PC-3 (cell line): ENCODE measurements around the gene KCNG2. TPM values are rescaled to one million over a fixed set of nuclear protein-coding genes. Genes with fewer than 3 reads are reported as not detected.

ENCODE experiments used
- ATAC-seq: fragments of 200-7000 bp; cut with Tn5 transposase; 2 replicates; pipeline ENCODE4 v1.9.1; 2020; ENCODE audit warnings: mild to moderate bottlenecking, moderate library complexity
- BruUV-seq: library from RNA; stranded (reverse); fragments of 400-500 nt; replicated peaks from 2 replicates; lab custom pipeline; 2021; lab: Mats Ljungman, UMichigan
- CTCF ChIA-PET: fragments of 300-600 bp; sonication (Branson Sonifier 250); formaldehyde crosslinking; loops from one replicate; lab custom pipeline; 2022; ENCODE audit warnings: antibody characterized with exemption; lab: Charles Lee
- POLR2A ChIA-PET: fragments of 300-600 bp; sonication (Branson Sonifier 250); formaldehyde crosslinking; loops from one replicate; lab custom pipeline; 2022; ENCODE audit warnings: antibody characterized with exemption; ENCODE audit not compliant: unreplicated experiment; lab: Charles Lee
- DNase-seq: peaks from one replicate; pipeline ENCODE4 v3.0.0-alpha.2; 2015
- H2AFZ ChIP-seq: fragments of 300-600 bp; sonication (generic); 2 replicates; pipeline ENCODE4 v1.6.0; 2016; ENCODE audit warnings: antibody characterized with exemption, low read length
- H3F3A ChIP-seq: fragments of 300-600 bp; sonication (generic); one replicate; pipeline ENCODE4 v1.6.0; 2017; ENCODE audit warnings: antibody characterized with exemption, low read length, control low read depth, mild to moderate bottlenecking; ENCODE audit not compliant: unreplicated experiment
- H3K27ac ChIP-seq: fragments of 300-600 bp; sonication (generic); 2 replicates; pipeline ENCODE4 v1.5.1; 2016; ENCODE audit warnings: mild to moderate bottlenecking, low read length
- H3K27me3 ChIP-seq: fragments of 300-600 bp; sonication (generic); 2 replicates; pipeline ENCODE4 v1.6.1; 2016; ENCODE audit warnings: low read length, mixed read lengths
- H3K36me3 ChIP-seq: fragments of 300-600 bp; sonication (generic); 2 replicates; pipeline ENCODE4 v1.6.1; 2016; ENCODE audit warnings: low read depth, mixed run types, low read length, mixed read lengths
- H3K4me1 ChIP-seq: fragments of 300-600 bp; sonication (generic); 2 replicates; pipeline ENCODE4 v1.5.1; 2016; ENCODE audit warnings: low read length; ENCODE audit not compliant: insufficient read depth
- H3K4me2 ChIP-seq: fragments of 300-600 bp; sonication (generic); 2 replicates; pipeline ENCODE4 v1.6.0; 2016; ENCODE audit warnings: low read length
- H3K4me3 ChIP-seq: fragments of 300-600 bp; sonication (generic); 2 replicates; pipeline ENCODE4 v1.5.1; 2016; ENCODE audit warnings: mild to moderate bottlenecking, low read length, mixed read lengths
- H3K79me2 ChIP-seq: fragments of 300-600 bp; sonication (generic); 2 replicates; pipeline ENCODE4 v1.6.1; 2017; ENCODE audit warnings: low read length, mixed read lengths
- H3K9ac ChIP-seq: fragments of 300-600 bp; sonication (generic); 2 replicates; pipeline ENCODE4 v1.6.0; 2016; ENCODE audit warnings: mild to moderate bottlenecking, low read length
- H3K9me2 ChIP-seq: fragments of 300-600 bp; sonication (generic); replicated peaks from 2 replicates; pipeline ENCODE4 v1.6.1; 2016; ENCODE audit warnings: mixed run types, low read length, mixed read lengths
- H3K9me3 ChIP-seq: fragments of 300-600 bp; sonication (generic); 2 replicates; pipeline ENCODE4 v1.6.1; 2016; ENCODE audit warnings: low read length, mixed read lengths
- H4K20me1 ChIP-seq: fragments of 300-600 bp; sonication (generic); 2 replicates; pipeline ENCODE4 v1.6.1; 2016; ENCODE audit warnings: low read length, mixed read lengths
- CTCF ChIP-seq: fragments of 300-600 bp; sonication (generic); conservative IDR thresholded peaks from 2 replicates; pipeline ENCODE4 v1.5.1; 2017; ENCODE audit warnings: antibody characterized with exemption, low read depth, mild to moderate bottlenecking, low read length
- EZH2 ChIP-seq: fragments of 300-600 bp; sonication (generic); IDR thresholded peaks from one replicate; pipeline ENCODE4 v1.6.1; 2017; ENCODE audit warnings: antibody characterized with exemption, mild to moderate bottlenecking, low read length; ENCODE audit not compliant: unreplicated experiment
- EZH2phosphoT487 ChIP-seq: fragments of 300-600 bp; sonication (generic); IDR thresholded peaks from 2 replicates; pipeline ENCODE4 v1.6.1; 2018; ENCODE audit warnings: mild to moderate bottlenecking, antibody characterized with exemption, low read length, borderline replicate concordance
- intact Hi-C: fragments of 100-400 bp; cut with micrococcal nuclease; formaldehyde crosslinking; loops from 2 replicates; pipeline ENCODE4 v1.9.0; 2023
- total RNA-seq: library from RNA; depleted of rRNA; stranded (reverse); fragments of >200 nt; gene quantifications from 2 replicates; pipeline ENCODE4 v1.2.3, GENCODE V29; 2014

The KCNG2 gene
- total RNA-seq, 1 experiment from 2014 or later, result not detected

- CTCF ChIA-PET, result no interaction called here
- BruUV-seq, result no TSS peak
- no peak for ATAC-seq
Observed at GRCh38 chr18:79905993-79906392, 108.3 kb downstream of the KCNG2 start.

GRCh38 chr18:79906706-79907105 lies 109.0 kb downstream of the KCNG2 start:
- POLR2A ChIA-PET, result no interaction called here

More at GRCh38 chr18:79905993-79906392, 108.3 kb downstream of the KCNG2 start:
- Histone ChIP-seq H4K20me1 (no peaks in the 10 kb centered on the region), H3K79me2 (no peaks in the 10 kb centered on the region), H3K9me2 (no peaks in the 10 kb centered on the region), H2AFZ (no peak overlapping the region), H3K9ac (no peak overlapping the region), H3K9me3 (no peaks in the 10 kb centered on the region), H3K36me3 (no peaks in the 10 kb centered on the region), H3K27me3 (no peaks in the 10 kb centered on the region), H3K4me1 (no peaks in the 10 kb centered on the region), H3K27ac (no peak overlapping the region), H3K4me3 (no peak overlapping the region), H3F3A (peaks cover 4% of the 10 kb centered on the region), H3K4me2 (no peak overlapping the region)
- TF ChIP-seq EZH2 (no peak), EZH2phosphoT487 (no peak)
- DNase-seq, result no peak
- POLR2A ChIA-PET, result no interaction called here
- intact Hi-C loops, result no loop called here

GRCh38 chr18:79910563-79911343 lies 113.0 kb downstream of the KCNG2 start:
- Histone ChIP-seq H3K4me2 (no peak overlapping the region), H3F3A (peaks cover 4% of the 10 kb centered on the region), H3K27ac (no peak overlapping the region), H3K9ac (no peak overlapping the region), H3K79me2 (no peaks in the 10 kb centered on the region), H3K27me3 (no peaks in the 10 kb centered on the region), H3K9me2 (no peaks in the 10 kb centered on the region), H3K4me1 (no peaks in the 10 kb centered on the region), H3K9me3 (no peaks in the 10 kb centered on the region), H3K36me3 (no peaks in the 10 kb centered on the region), H3K4me3 (no peak overlapping the region), H4K20me1 (no peaks in the 10 kb centered on the region), H2AFZ (no peak overlapping the region)
- TF ChIP-seq EZH2, result no peak
- no peak for TF ChIP-seq EZH2phosphoT487
- no peak for TF ChIP-seq CTCF
- BruUV-seq, result no TSS peak
- ATAC-seq (no peak), DNase-seq (no peak)
- ChIA-PET CTCF (no interaction called here), POLR2A (no interaction called here)
- intact Hi-C loops, result no loop called here

More at GRCh38 chr18:79906706-79907105, 109.0 kb downstream of the KCNG2 start:
- CTCF ChIA-PET, result no interaction called here
- no peak overlapping the region for H2AFZ ChIP-seq
- peaks cover 4% of the 10 kb centered on the region for H3F3A ChIP-seq
- no peak for TF ChIP-seq EZH2
- TF ChIP-seq CTCF, result no peak
- TF ChIP-seq EZH2phosphoT487, result no peak
- H3K27me3 ChIP-seq, result no peaks in the 10 kb centered on the region
- H3K9me2 ChIP-seq, result no peaks in the 10 kb centered on the region
- BruUV-seq, result no TSS peak
- no peaks in the 10 kb centered on the region for H3K4me1 ChIP-seq
- no peaks in the 10 kb centered on the region for H3K79me2 ChIP-seq
- no peak overlapping the region for H3K4me2 ChIP-seq
- H3K9ac ChIP-seq, result no peak overlapping the region
- intact Hi-C loops, result no loop called here
- DNase-seq (no peak), ATAC-seq (no peak)
- H4K20me1 ChIP-seq, result no peaks in the 10 kb centered on the region
- no peaks in the 10 kb centered on the region for H3K9me3 ChIP-seq
- no peak overlapping the region for H3K4me3 ChIP-seq
- no peak overlapping the region for H3K27ac ChIP-seq
- H3K36me3 ChIP-seq, result no peaks in the 10 kb centered on the region
